H1 (cell line): Measurements from ENCODE around the gene CALML5.

Experiments
- GTF2F1 ChIP-seq: IDR thresholded peaks from 2 replicates; pipeline ENCODE4 v1.6.1; 2012; ENCODE audit warnings: low read depth, low read length, improper control_type of control experiment, borderline replicate concordance
- POLR2AphosphoS5 ChIP-seq: IDR thresholded peaks from 2 replicates; pipeline ENCODE4 v1.6.1; 2011; ENCODE audit warnings: low read depth, low read length

DNA sequence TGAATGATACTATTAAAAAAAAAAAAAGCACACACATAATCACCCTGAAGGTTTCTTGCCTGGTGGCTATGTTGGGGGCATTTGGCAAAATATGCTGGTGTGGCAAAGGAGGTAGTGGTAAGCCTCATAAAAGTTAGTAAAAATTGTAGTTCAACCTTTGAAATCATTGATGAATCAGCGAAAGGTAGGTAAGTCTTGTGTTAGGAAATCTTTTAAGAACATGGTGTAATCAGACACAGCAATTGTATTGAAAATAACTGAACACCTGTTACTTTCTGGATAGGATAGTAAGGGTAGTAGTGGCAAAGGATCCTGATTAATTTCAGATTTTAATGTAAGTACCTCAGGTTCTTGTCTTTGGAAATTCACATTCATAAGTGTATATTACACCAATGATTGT, 40.9 kb downstream of the CALML5 start:
- TF ChIP-seq POLR2AphosphoS5 (no peak), GTF2F1 (no peak)
